GM23248 (cell line): ENCODE measurements around the gene EPHB4. TPM values are rescaled to one million over a fixed set of nuclear protein-coding genes. Genes with fewer than 3 reads are reported as not detected.

Experiments used
- DNase-seq: peaks from one replicate; pipeline ENCODE4 v3.0.0-alpha.2; 2015
- H2AFZ ChIP-seq: fragments of 200-600 bp; sonication (generic); 2 replicates; pipeline ENCODE4 v1.6.1; 2016; ENCODE audit warnings: antibody characterized with exemption
- H3F3A ChIP-seq: fragments of 200-600 bp; sonication (generic); 2 replicates; pipeline ENCODE4 v1.6.1; 2016; ENCODE audit warnings: mild to moderate bottlenecking, antibody characterized with exemption, mixed run types; ENCODE audit not compliant: insufficient read depth
- H3K27ac ChIP-seq: fragments of 200-600 bp; sonication (generic); 2 replicates; pipeline ENCODE4 v1.5.1; 2016; ENCODE audit warnings: mild to moderate bottlenecking
- H3K27me3 ChIP-seq: fragments of 200-600 bp; sonication (generic); replicated peaks from 2 replicates; pipeline ENCODE4 v1.6.1; 2016; ENCODE audit warnings: mild to moderate bottlenecking; ENCODE audit not compliant: insufficient read depth
- H3K36me3 ChIP-seq: fragments of 200-600 bp; sonication (generic); 2 replicates; pipeline ENCODE4 v1.6.1; 2016; ENCODE audit warnings: low read depth, mild to moderate bottlenecking
- H3K4me1 ChIP-seq: fragments of 200-600 bp; sonication (generic); 2 replicates; pipeline ENCODE4 v1.6.1; 2016; ENCODE audit warnings: mild to moderate bottlenecking; ENCODE audit not compliant: insufficient read depth
- H3K4me2 ChIP-seq: fragments of 200-600 bp; sonication (generic); one replicate; pipeline ENCODE4 v1.6.1; 2016; ENCODE audit warnings: mild to moderate bottlenecking; ENCODE audit not compliant: unreplicated experiment
- H3K4me3 ChIP-seq: fragments of 200-600 bp; sonication (generic); 2 replicates; pipeline ENCODE4 v1.5.1; 2016; ENCODE audit warnings: mild to moderate bottlenecking
- H3K79me2 ChIP-seq: fragments of 200-600 bp; sonication (generic); 2 replicates; pipeline ENCODE4 v1.6.1; 2016; ENCODE audit warnings: mild to moderate bottlenecking; ENCODE audit not compliant: insufficient read depth
- H3K9ac ChIP-seq: fragments of 200-600 bp; sonication (generic); 2 replicates; pipeline ENCODE4 v1.6.1; 2016; ENCODE audit warnings: mild to moderate bottlenecking
- H3K9me2 ChIP-seq: fragments of 200-600 bp; sonication (generic); 2 replicates; pipeline ENCODE4 v1.6.1; 2016; ENCODE audit warnings: mixed run types, mild to moderate bottlenecking, moderate library complexity; ENCODE audit not compliant: insufficient read depth
- H3K9me3 ChIP-seq: fragments of 200-600 bp; sonication (generic); one replicate; pipeline ENCODE4 v1.6.1; 2017; ENCODE audit warnings: low read depth
- H4K20me1 ChIP-seq: fragments of 200-600 bp; sonication (generic); 2 replicates; pipeline ENCODE4 v1.6.0; 2016; ENCODE audit not compliant: insufficient read depth
- EZH2 ChIP-seq: fragments of 200-600 bp; sonication (generic); IDR thresholded peaks from 2 replicates; pipeline ENCODE4 v1.6.1; 2018; ENCODE audit warnings: antibody characterized with exemption, mild to moderate bottlenecking; ENCODE audit not compliant: insufficient read depth, poor library complexity, severe bottlenecking
- EZH2phosphoT487 ChIP-seq: fragments of 200-600 bp; sonication (generic); IDR thresholded peaks from 2 replicates; pipeline ENCODE4 v1.6.1; 2018; ENCODE audit warnings: antibody characterized with exemption, moderate library complexity, mild to moderate bottlenecking, low read depth; ENCODE audit not compliant: insufficient read depth
- WGBS, 2 experiments: methylation state at CpG; one replicate each; pipeline ENCODE4 v1.1.6; 2015 to 2017; ENCODE audit warnings: low lambda C conversion rate in 2 of 2, low coverage in 1 of 2; ENCODE audit errors: missing lambda C conversion rate in 2 of 2; 5-methylcytosine and 5-hydroxymethylcytosine counted together
- in situ Hi-C: fragments of 300-500 bp; cut with MboI; formaldehyde crosslinking; loops from 2 replicates; pipeline ENCODE4 v1.15.0; 2020
- polyA plus RNA-seq: library from polyadenylated mRNA; unstranded; fragments of >200 nt; fragmentation: Nextera tagmentation; extraction: Ambion mirVana; gene quantifications from 2 replicates; pipeline ENCODE4 v1.2.1, GENCODE V29; 2016
- total RNA-seq: library from RNA; depleted of rRNA; stranded (reverse); fragments of >200 nt; shearing (Covaris generic); gene quantifications from 2 replicates; pipeline ENCODE4 v1.2.3, GENCODE V29; 2014

Gene EPHB4
- total and polyA plus RNA-seq, 2 experiments from 2014 or later: 6.7 to 32.9 TPM

- in situ Hi-C loops: no loop called here
- Histone ChIP-seq H3K4me3 (no peak overlapping the region), H3K9me3 (no peaks in the 10 kb centered on the region), H3F3A (no peaks in the 10 kb centered on the region), H3K4me1 (no peaks in the 10 kb centered on the region), H3K27me3 (peaks cover 6% of the 10 kb centered on the region), H3K79me2 (no peaks in the 10 kb centered on the region), H2AFZ (no peak overlapping the region), H3K27ac (no peak overlapping the region), H3K36me3 (no peaks in the 10 kb centered on the region), H3K9me2 (no peaks in the 10 kb centered on the region), H3K4me2 (no peak overlapping the region), H3K9ac (no peak overlapping the region), H4K20me1 (no peaks in the 10 kb centered on the region)
- TF ChIP-seq EZH2: no peak
- TF ChIP-seq EZH2phosphoT487: no peak
- WGBS, 2 experiments: 23 to 26% methylated on average over 9 of the region's 9 CpGs
- DNase-seq: no peak
These were observed 38.3 kb downstream of the EPHB4 start for GRCh38 chr7:100789055-100789454.

DNA sequence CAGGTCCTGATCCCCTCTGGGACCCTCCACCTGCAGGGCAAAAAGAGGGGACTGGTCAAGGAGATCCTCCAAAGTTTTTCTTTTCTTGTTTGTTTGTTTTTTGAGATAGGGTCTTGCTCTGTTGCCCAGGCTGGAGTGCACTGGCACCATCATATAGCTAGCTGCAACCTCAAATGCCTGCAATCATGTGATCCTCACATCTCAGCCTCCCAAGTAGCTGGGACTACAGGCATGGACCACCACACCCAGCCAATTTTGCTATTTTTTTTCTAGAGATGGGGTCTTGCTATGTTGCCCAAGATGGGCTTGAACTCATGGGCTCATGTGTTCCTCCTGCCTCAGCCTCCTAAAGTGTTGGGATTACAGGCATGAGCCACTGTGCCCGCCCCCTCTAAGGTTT, 41.0 kb downstream of the EPHB4 start:
- 58 to 60% methylated on average over 1 of the region's 1 CpG for WGBS, 2 experiments
- H2AFZ ChIP-seq: no peak overlapping the region
- TF ChIP-seq EZH2: no peak
- no peak for TF ChIP-seq EZH2phosphoT487
- H3K79me2 ChIP-seq: no peaks in the 10 kb centered on the region
- H3K27ac ChIP-seq: no peak overlapping the region
- no peaks in the 10 kb centered on the region; the same call in none of the 2 replicates for H3K27me3 ChIP-seq
- no peaks in the 10 kb centered on the region for H3F3A ChIP-seq
- H3K4me1 ChIP-seq: no peaks in the 10 kb centered on the region
- H3K9me2 ChIP-seq: no peaks in the 10 kb centered on the region
- no peaks in the 10 kb centered on the region for H3K36me3 ChIP-seq
- H3K4me3 ChIP-seq: no peak overlapping the region
- no peak overlapping the region for H3K4me2 ChIP-seq
- DNase-seq: no peak
- in situ Hi-C loops: no loop called here
- no peak overlapping the region for H3K9ac ChIP-seq
- no peaks in the 10 kb centered on the region for H3K9me3 ChIP-seq
- no peaks in the 10 kb centered on the region for H4K20me1 ChIP-seq

- H3K9ac ChIP-seq: no peak overlapping the region
- in situ Hi-C loops: no loop called here
- no peak for DNase-seq
- no peaks in the 10 kb centered on the region for H3K36me3 ChIP-seq
- no peaks in the 10 kb centered on the region; the same call in none of the 2 replicates for H3K27me3 ChIP-seq
- H3K4me3 ChIP-seq: no peak overlapping the region
- no peak overlapping the region for H2AFZ ChIP-seq
- no peak overlapping the region for H3K27ac ChIP-seq
- no peaks in the 10 kb centered on the region for H3K9me3 ChIP-seq
- WGBS, 2 experiments: 28 to 38% methylated on average over 15 to 17 of the region's 17 CpGs
- no peaks in the 10 kb centered on the region for H3K9me2 ChIP-seq
- no peaks in the 10 kb centered on the region for H3K4me1 ChIP-seq
- H4K20me1 ChIP-seq: no peaks in the 10 kb centered on the region
- no peaks in the 10 kb centered on the region for H3F3A ChIP-seq
- TF ChIP-seq EZH2: no peak
- TF ChIP-seq EZH2phosphoT487: no peak
- H3K79me2 ChIP-seq: no peaks in the 10 kb centered on the region
- no peak overlapping the region for H3K4me2 ChIP-seq
These were observed 41.4 kb downstream of the EPHB4 start for GRCh38 chr7:100785878-100786277.

DNA sequence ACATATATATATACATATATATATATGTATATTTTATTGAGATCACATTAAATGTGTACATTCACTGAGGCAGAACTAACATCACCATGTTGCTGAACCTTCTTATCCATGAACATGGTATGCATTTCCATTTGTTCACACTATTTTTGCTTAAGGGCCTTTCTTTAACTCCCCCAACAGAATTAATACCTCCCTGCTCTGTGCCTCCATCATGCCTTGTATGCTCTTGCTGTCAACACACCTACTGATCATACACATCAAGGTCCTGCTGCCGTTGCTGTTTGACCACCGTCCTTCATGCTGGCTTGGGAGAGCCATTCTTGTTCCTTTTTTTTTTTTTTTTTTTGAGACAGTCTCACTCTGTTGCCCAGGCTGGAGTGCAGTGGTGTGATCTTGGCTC, 43.5 kb downstream of the EPHB4 start:
- no peaks in the 10 kb centered on the region for H3K36me3 ChIP-seq
- H3K4me3 ChIP-seq: no peak overlapping the region
- no peak overlapping the region for H2AFZ ChIP-seq
- H3F3A ChIP-seq: no peaks in the 10 kb centered on the region
- TF ChIP-seq EZH2phosphoT487 (no peak), EZH2 (no peak)
- 94 to 98% methylated on average over 2 of the region's 2 CpGs for WGBS, 2 experiments
- H3K4me2 ChIP-seq: no peak overlapping the region
- no peaks in the 10 kb centered on the region for H4K20me1 ChIP-seq
- H3K4me1 ChIP-seq: no peaks in the 10 kb centered on the region
- no peaks in the 10 kb centered on the region; the same call in none of the 2 replicates for H3K27me3 ChIP-seq
- in situ Hi-C loops: no loop called here
- no peaks in the 10 kb centered on the region for H3K79me2 ChIP-seq
- no peak overlapping the region for H3K9ac ChIP-seq
- DNase-seq: no peak
- H3K9me3 ChIP-seq: no peaks in the 10 kb centered on the region
- H3K27ac ChIP-seq: no peak overlapping the region
- no peaks in the 10 kb centered on the region for H3K9me2 ChIP-seq

- H3K9me2 ChIP-seq: no peaks in the 10 kb centered on the region
These were observed 46.1 kb downstream of the EPHB4 start for GRCh38 chr7:100781255-100781654.

More at GRCh38 chr7:100781255-100781654, 46.1 kb downstream of the EPHB4 start:
- Histone ChIP-seq H3K9me3 (no peaks in the 10 kb centered on the region), H2AFZ (no peak overlapping the region), H3K36me3 (no peaks in the 10 kb centered on the region), H3K79me2 (no peaks in the 10 kb centered on the region), H3K4me1 (no peaks in the 10 kb centered on the region), H4K20me1 (no peaks in the 10 kb centered on the region), H3K9ac (no peak overlapping the region), H3K27ac (no peak overlapping the region), H3K4me2 (no peak overlapping the region), H3K4me3 (no peak overlapping the region), H3F3A (no peaks in the 10 kb centered on the region), H3K27me3 (no peaks in the 10 kb centered on the region; the same call in none of the 2 replicates)
- in situ Hi-C loops: no loop called here
- DNase-seq: no peak
- 57 to 60% methylated on average over 7 of the region's 7 CpGs for WGBS, 2 experiments
- TF ChIP-seq EZH2phosphoT487: no peak
- TF ChIP-seq EZH2: no peak
